Measurements from ENCODE around the gene SNAP25. TPM values are rescaled to one million over a fixed set of nuclear protein-coding genes. Genes with fewer than 3 reads are reported as not detected.

The SNAP25 gene
- total RNA-seq, 1 experiment from 2014 or later: not detected

DNA sequence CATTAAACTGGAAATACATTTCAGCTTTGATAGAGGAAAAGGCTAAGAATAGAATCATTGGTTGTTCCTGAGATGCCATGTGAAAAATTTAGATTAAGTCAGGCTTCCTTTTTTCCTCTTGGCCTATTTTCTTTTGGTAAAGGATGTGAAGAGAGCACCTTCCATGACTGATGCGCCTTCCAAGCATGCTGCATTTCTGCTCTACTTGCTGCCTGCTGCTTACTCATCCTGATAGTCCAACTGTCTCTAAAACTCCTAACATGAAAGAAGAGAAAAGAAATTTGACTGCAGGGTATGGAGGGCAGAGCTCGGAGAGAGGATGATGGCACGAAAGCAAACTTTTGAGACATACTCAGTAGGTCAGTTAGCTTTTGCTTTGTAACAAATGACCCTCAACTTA, 28.8 kb downstream of the SNAP25 start:
- Histone ChIP-seq H2AFZ (ENCODE audit: low read length) (no peak overlapping the region), H3K27me3 (ENCODE audit: low read length) (peaks cover 26% of the 10 kb centered on the region; the same call in 1 of the 2 replicates), H3K36me3 (ENCODE audit: low read depth, low read length) (no peaks in the 10 kb centered on the region), H4K20me1 (ENCODE audit: low read length) (no peaks in the 10 kb centered on the region), H3K9me3 (ENCODE audit: low read length) (no peaks in the 10 kb centered on the region), H3K4me1 (ENCODE audit: insufficient read depth, low read length) (peaks cover 30% of the 10 kb centered on the region), H3K4me2 (ENCODE audit: low read length) (no peak overlapping the region), H3F3A (ENCODE audit: low read length, unreplicated experiment) (no peaks in the 10 kb centered on the region), H3K9ac (ENCODE audit: low read length) (no peak overlapping the region), H3K79me2 (ENCODE audit: low read length) (no peaks in the 10 kb centered on the region), H3K27ac (ENCODE audit: low read length) (no peak overlapping the region), H3K4me3 (ENCODE audit: low read length) (no peak overlapping the region), H3K9me2 (replicated peaks; ENCODE audit: low read length) (no peaks in the 10 kb centered on the region)
- intact Hi-C loops (cut with micrococcal nuclease): no loop called here
- no TSS peak for BruUV-seq (replicated peaks)
- CTCF ChIA-PET: no interaction called here
- POLR2A ChIA-PET (ENCODE audit: unreplicated experiment): no interaction called here
- TF ChIP-seq EZH2 (IDR thresholded peaks at IDR 0.05; ENCODE audit: low read length, unreplicated experiment) (no peak), EZH2phosphoT487 (IDR thresholded peaks at IDR 0.05; ENCODE audit: borderline replicate concordance, low read length) (no peak)
- TF ChIP-seq, protein P1, sequence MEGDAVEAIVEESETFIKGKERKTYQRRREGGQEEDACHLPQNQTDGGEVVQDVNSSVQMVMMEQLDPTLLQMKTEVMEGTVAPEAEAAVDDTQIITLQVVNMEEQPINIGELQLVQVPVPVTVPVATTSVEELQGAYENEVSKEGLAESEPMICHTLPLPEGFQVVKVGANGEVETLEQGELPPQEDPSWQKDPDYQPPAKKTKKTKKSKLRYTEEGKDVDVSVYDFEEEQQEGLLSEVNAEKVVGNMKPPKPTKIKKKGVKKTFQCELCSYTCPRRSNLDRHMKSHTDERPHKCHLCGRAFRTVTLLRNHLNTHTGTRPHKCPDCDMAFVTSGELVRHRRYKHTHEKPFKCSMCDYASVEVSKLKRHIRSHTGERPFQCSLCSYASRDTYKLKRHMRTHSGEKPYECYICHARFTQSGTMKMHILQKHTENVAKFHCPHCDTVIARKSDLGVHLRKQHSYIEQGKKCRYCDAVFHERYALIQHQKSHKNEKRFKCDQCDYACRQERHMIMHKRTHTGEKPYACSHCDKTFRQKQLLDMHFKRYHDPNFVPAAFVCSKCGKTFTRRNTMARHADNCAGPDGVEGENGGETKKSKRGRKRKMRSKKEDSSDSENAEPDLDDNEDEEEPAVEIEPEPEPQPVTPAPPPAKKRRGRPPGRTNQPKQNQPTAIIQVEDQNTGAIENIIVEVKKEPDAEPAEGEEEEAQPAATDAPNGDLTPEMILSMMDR (conservative IDR thresholded peaks at IDR 0.05; ENCODE audit: low read depth, low read length): no peak
- ATAC-seq (no peak), DNase-seq (no peak)

DNA sequence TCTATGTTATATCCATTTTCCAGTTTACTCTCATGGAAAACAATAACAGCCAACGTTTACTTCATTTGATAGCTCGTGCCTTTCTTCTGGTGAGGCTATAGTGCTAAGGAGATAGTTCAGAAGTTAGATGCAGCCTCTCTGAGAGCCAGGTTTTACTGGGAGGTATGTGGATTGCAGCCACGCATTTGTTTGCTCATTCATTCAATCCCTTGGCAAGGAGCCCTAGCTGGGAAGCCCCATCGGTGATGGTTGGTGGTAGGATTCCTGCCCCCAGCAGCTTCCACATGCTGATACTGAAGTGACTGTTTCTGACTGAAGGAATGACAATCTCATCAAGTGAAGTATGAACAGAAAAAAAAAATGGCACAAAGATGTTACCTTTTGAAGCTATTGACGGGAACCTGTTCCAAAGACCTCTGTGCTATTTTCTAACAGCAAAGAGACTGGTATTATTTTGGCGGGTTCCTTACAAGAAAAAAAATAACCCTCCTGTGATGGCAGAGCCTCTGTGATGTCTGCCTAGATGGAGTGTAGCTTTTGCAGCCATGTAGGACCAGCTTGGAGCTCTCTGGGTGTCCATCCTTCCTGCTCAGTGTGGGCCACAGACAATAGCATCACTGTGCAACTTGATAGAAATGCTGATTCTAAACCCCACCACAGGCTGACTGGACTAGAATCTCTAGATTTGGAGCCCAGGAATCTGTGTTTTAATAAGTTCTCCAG, 30.6 kb downstream of the SNAP25 start:
- TF ChIP-seq EZH2 (IDR thresholded peaks at IDR 0.05; ENCODE audit: low read length, unreplicated experiment) (no peak), EZH2phosphoT487 (IDR thresholded peaks at IDR 0.05; ENCODE audit: borderline replicate concordance, low read length) (no peak)
- TF ChIP-seq, protein P1 (conservative IDR thresholded peaks at IDR 0.05; ENCODE audit: low read depth, low read length): no peak
- peak; percentile 8; the same call in 1 of the 2 replicates for ATAC-seq
- Histone ChIP-seq H3K9ac (ENCODE audit: low read length) (peak overlapping the region; percentile 49; the same call in 1 of the 2 replicates), H3K9me3 (ENCODE audit: low read length) (no peaks in the 10 kb centered on the region), H2AFZ (ENCODE audit: low read length) (no peak overlapping the region), H3K4me3 (ENCODE audit: low read length) (no peak overlapping the region), H3K4me1 (ENCODE audit: insufficient read depth, low read length) (peaks cover 30% of the 10 kb centered on the region), H3K4me2 (ENCODE audit: low read length) (no peak overlapping the region), H3K79me2 (ENCODE audit: low read length) (no peaks in the 10 kb centered on the region), H3K9me2 (replicated peaks; ENCODE audit: low read length) (no peaks in the 10 kb centered on the region), H3F3A (ENCODE audit: low read length, unreplicated experiment) (no peaks in the 10 kb centered on the region), H4K20me1 (ENCODE audit: low read length) (no peaks in the 10 kb centered on the region), H3K36me3 (ENCODE audit: low read depth, low read length) (no peaks in the 10 kb centered on the region), H3K27ac (ENCODE audit: low read length) (peak overlapping the region; percentile 81; the same call in 1 of the 2 replicates), H3K27me3 (ENCODE audit: low read length) (peaks cover 22% of the 10 kb centered on the region)
- BruUV-seq (replicated peaks): no TSS peak
- ChIA-PET POLR2A (ENCODE audit: unreplicated experiment) (no interaction called here), CTCF (no interaction called here)
- peak; percentile 76 for DNase-seq
- intact Hi-C loops (cut with micrococcal nuclease): no loop called here

DNA sequence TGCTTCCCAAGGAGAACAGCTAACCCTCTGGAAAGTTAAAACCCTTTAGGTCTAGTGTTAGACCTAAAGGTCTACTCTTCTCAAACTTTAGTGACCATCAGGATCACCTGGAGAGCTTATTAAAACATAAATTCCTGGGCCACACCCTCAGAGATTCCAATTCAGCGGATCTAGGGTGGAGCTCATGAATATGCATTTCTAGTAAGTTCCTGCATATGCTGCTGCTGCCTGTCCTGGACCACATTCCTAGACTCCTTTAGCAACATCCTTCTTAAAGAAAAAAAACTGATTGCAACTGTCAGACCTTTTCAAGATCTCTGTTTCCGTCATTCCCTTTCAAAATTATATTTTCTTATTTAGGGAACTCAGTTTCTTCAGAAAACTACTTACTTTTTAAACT, 31.2 kb downstream of the SNAP25 start:
- no peak overlapping the region for H2AFZ ChIP-seq (ENCODE audit: low read length)
- no peaks in the 10 kb centered on the region for H4K20me1 ChIP-seq (ENCODE audit: low read length)
- POLR2A ChIA-PET (ENCODE audit: unreplicated experiment): no interaction called here
- BruUV-seq (replicated peaks): no TSS peak
- CTCF ChIA-PET: no interaction called here
- no peaks in the 10 kb centered on the region for H3K36me3 ChIP-seq (ENCODE audit: low read depth, low read length)
- no peak for TF ChIP-seq EZH2phosphoT487 (IDR thresholded peaks at IDR 0.05; ENCODE audit: borderline replicate concordance, low read length)
- TF ChIP-seq, protein P1 (conservative IDR thresholded peaks at IDR 0.05; ENCODE audit: low read depth, low read length): no peak
- TF ChIP-seq EZH2 (IDR thresholded peaks at IDR 0.05; ENCODE audit: low read length, unreplicated experiment): no peak
- ATAC-seq: no peak
- DNase-seq: peak; percentile 13
- H3F3A ChIP-seq (ENCODE audit: low read length, unreplicated experiment): no peaks in the 10 kb centered on the region
- H3K27ac ChIP-seq (ENCODE audit: low read length): peak overlapping the region; percentile 81
- no peak overlapping the region for H3K4me3 ChIP-seq (ENCODE audit: low read length)
- H3K79me2 ChIP-seq (ENCODE audit: low read length): no peaks in the 10 kb centered on the region
- H3K4me1 ChIP-seq (ENCODE audit: insufficient read depth, low read length): peaks cover 30% of the 10 kb centered on the region
- peak overlapping the region; percentile 50; the same call in 1 of the 2 replicates for H3K4me2 ChIP-seq (ENCODE audit: low read length)
- intact Hi-C loops (cut with micrococcal nuclease): no loop called here
- no peaks in the 10 kb centered on the region for H3K9me2 ChIP-seq (replicated peaks; ENCODE audit: low read length)
- peaks cover 29% of the 10 kb centered on the region for H3K27me3 ChIP-seq (ENCODE audit: low read length)
- H3K9me3 ChIP-seq (ENCODE audit: low read length): no peaks in the 10 kb centered on the region
- H3K9ac ChIP-seq (ENCODE audit: low read length): peak overlapping the region; percentile 49
